GM23248 (cell line): ENCODE results near the gene GPAT3. TPM values are rescaled to one million over a fixed set of nuclear protein-coding genes. Genes with fewer than 3 reads are reported as not detected.

ENCODE experiments used
- DNase-seq: peaks from one replicate; pipeline ENCODE4 v3.0.0-alpha.2; 2015
- H2AFZ ChIP-seq: fragments of 200-600 bp; sonication (generic); 2 replicates; pipeline ENCODE4 v1.6.1; 2016; ENCODE audit warnings: antibody characterized with exemption
- H3F3A ChIP-seq: fragments of 200-600 bp; sonication (generic); 2 replicates; pipeline ENCODE4 v1.6.1; 2016; ENCODE audit warnings: mild to moderate bottlenecking, antibody characterized with exemption, mixed run types; ENCODE audit not compliant: insufficient read depth
- H3K27ac ChIP-seq: fragments of 200-600 bp; sonication (generic); 2 replicates; pipeline ENCODE4 v1.5.1; 2016; ENCODE audit warnings: mild to moderate bottlenecking
- H3K27me3 ChIP-seq: fragments of 200-600 bp; sonication (generic); replicated peaks from 2 replicates; pipeline ENCODE4 v1.6.1; 2016; ENCODE audit warnings: mild to moderate bottlenecking; ENCODE audit not compliant: insufficient read depth
- H3K36me3 ChIP-seq: fragments of 200-600 bp; sonication (generic); 2 replicates; pipeline ENCODE4 v1.6.1; 2016; ENCODE audit warnings: low read depth, mild to moderate bottlenecking
- H3K4me1 ChIP-seq: fragments of 200-600 bp; sonication (generic); 2 replicates; pipeline ENCODE4 v1.6.1; 2016; ENCODE audit warnings: mild to moderate bottlenecking; ENCODE audit not compliant: insufficient read depth
- H3K4me2 ChIP-seq: fragments of 200-600 bp; sonication (generic); one replicate; pipeline ENCODE4 v1.6.1; 2016; ENCODE audit warnings: mild to moderate bottlenecking; ENCODE audit not compliant: unreplicated experiment
- H3K4me3 ChIP-seq: fragments of 200-600 bp; sonication (generic); 2 replicates; pipeline ENCODE4 v1.5.1; 2016; ENCODE audit warnings: mild to moderate bottlenecking
- H3K79me2 ChIP-seq: fragments of 200-600 bp; sonication (generic); 2 replicates; pipeline ENCODE4 v1.6.1; 2016; ENCODE audit warnings: mild to moderate bottlenecking; ENCODE audit not compliant: insufficient read depth
- H3K9ac ChIP-seq: fragments of 200-600 bp; sonication (generic); 2 replicates; pipeline ENCODE4 v1.6.1; 2016; ENCODE audit warnings: mild to moderate bottlenecking
- H3K9me2 ChIP-seq: fragments of 200-600 bp; sonication (generic); 2 replicates; pipeline ENCODE4 v1.6.1; 2016; ENCODE audit warnings: mixed run types, mild to moderate bottlenecking, moderate library complexity; ENCODE audit not compliant: insufficient read depth
- H3K9me3 ChIP-seq: fragments of 200-600 bp; sonication (generic); one replicate; pipeline ENCODE4 v1.6.1; 2017; ENCODE audit warnings: low read depth
- H4K20me1 ChIP-seq: fragments of 200-600 bp; sonication (generic); 2 replicates; pipeline ENCODE4 v1.6.0; 2016; ENCODE audit not compliant: insufficient read depth
- EZH2 ChIP-seq: fragments of 200-600 bp; sonication (generic); IDR thresholded peaks from 2 replicates; pipeline ENCODE4 v1.6.1; 2018; ENCODE audit warnings: antibody characterized with exemption, mild to moderate bottlenecking; ENCODE audit not compliant: insufficient read depth, poor library complexity, severe bottlenecking
- EZH2phosphoT487 ChIP-seq: fragments of 200-600 bp; sonication (generic); IDR thresholded peaks from 2 replicates; pipeline ENCODE4 v1.6.1; 2018; ENCODE audit warnings: antibody characterized with exemption, moderate library complexity, mild to moderate bottlenecking, low read depth; ENCODE audit not compliant: insufficient read depth
- WGBS, 2 experiments: methylation state at CpG; one replicate each; pipeline ENCODE4 v1.1.6; 2015 to 2017; ENCODE audit warnings: low lambda C conversion rate in 2 of 2, low coverage in 1 of 2; ENCODE audit errors: missing lambda C conversion rate in 2 of 2; 5-methylcytosine and 5-hydroxymethylcytosine counted together
- in situ Hi-C: fragments of 300-500 bp; cut with MboI; formaldehyde crosslinking; loops from 2 replicates; pipeline ENCODE4 v1.15.0; 2020
- polyA plus RNA-seq: library from polyadenylated mRNA; unstranded; fragments of >200 nt; fragmentation: Nextera tagmentation; extraction: Ambion mirVana; gene quantifications from 2 replicates; pipeline ENCODE4 v1.2.1, GENCODE V29; 2016
- total RNA-seq: library from RNA; depleted of rRNA; stranded (reverse); fragments of >200 nt; shearing (Covaris generic); gene quantifications from 2 replicates; pipeline ENCODE4 v1.2.3, GENCODE V29; 2014

The GPAT3 gene
- total and polyA plus RNA-seq, 2 experiments from 2014 or later: 1.7 to 2.5 TPM

DNA sequence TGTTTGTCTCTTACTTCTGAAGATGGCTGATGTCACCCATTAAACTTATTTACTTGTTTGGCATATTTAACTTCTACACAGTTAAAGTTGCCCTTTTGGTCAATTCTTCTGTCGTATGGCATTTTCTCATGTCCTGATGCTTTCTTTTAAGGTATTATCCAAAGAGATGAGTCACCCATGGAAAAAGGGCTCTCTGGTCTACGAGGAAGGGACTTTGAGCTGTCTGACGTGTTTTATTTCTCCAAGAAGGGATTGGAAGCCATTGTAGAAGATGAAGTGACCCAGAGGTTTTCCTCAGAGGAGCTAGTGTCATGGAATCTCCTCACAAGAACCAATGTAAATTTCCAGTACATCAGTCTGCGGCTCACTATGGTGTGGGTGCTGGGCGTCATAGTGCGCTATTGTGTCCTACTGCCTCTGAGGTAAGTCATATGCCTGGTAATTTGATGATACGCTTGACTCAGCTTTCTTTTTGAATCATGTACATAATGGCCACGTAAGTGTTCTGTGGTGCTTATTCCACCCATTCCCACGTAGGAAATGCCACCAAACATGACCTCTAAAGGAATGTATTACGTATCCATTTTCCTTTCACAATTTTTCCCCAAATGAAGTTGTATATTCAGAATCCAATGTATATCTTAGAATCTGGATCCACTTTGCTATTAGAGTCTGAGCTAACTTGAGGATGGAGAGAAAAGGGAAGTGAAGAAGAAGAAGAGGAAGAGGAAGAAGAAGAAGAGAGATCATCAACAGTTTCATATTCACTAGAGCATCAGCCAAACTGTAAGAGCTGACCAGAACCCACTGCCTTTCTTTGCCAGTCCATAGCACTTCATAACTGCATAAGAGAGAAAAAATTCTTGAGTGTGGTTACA lies 45.7 kb downstream of the GPAT3 start:
- in situ Hi-C loops: no loop called here
- no peak overlapping the region for H3K4me3 ChIP-seq
- H3K9me2 ChIP-seq: no peaks in the 10 kb centered on the region
- no peaks in the 10 kb centered on the region for H3K9me3 ChIP-seq
- no peaks in the 10 kb centered on the region for H4K20me1 ChIP-seq
- TF ChIP-seq EZH2phosphoT487 (no peak), EZH2 (no peak)
- H3F3A ChIP-seq: no peaks in the 10 kb centered on the region
- no peak for DNase-seq
- no peak overlapping the region for H3K27ac ChIP-seq
- no peaks in the 10 kb centered on the region for H3K27me3 ChIP-seq
- no peak overlapping the region for H3K9ac ChIP-seq
- H3K36me3 ChIP-seq: no peaks in the 10 kb centered on the region
- H3K79me2 ChIP-seq: no peaks in the 10 kb centered on the region
- H3K4me1 ChIP-seq: no peaks in the 10 kb centered on the region
- H2AFZ ChIP-seq: no peak overlapping the region
- WGBS, 2 experiments: 97% methylated on average over 10 of the region's 10 CpGs
- no peak overlapping the region for H3K4me2 ChIP-seq

DNA sequence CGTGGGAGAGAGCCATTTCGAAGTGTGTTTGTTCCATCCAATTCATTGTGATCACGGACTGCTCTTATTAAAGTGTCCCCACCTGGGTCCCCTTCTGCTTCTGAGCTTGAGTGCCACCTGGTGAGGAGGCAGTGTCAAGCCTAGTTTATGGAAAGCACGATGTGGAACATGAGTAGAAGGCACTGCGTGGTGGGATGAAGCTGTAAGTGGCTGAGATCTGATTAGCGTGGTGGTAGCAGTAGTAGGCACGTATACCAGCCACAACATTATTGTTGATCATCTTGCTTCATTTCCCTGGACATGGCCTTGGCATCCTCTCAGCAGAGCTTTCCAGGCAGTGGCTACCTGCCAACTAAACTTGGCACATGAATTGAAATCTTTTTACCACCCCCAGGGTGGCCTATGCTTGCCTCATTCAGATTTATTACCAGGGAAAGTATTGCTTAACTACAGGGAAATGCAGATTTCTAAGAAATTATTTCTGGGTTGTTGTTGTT lies 46.4 kb downstream of the GPAT3 start:
- H3K27me3 ChIP-seq: no peaks in the 10 kb centered on the region
- peak; percentile 24 for DNase-seq
- H3F3A ChIP-seq: no peaks in the 10 kb centered on the region
- H3K9me2 ChIP-seq: no peaks in the 10 kb centered on the region
- H3K9ac ChIP-seq: no peak overlapping the region
- no peaks in the 10 kb centered on the region for H3K9me3 ChIP-seq
- H3K4me1 ChIP-seq: no peaks in the 10 kb centered on the region
- H3K4me3 ChIP-seq: no peak overlapping the region
- TF ChIP-seq EZH2phosphoT487: no peak
- TF ChIP-seq EZH2: no peak
- no peak overlapping the region for H2AFZ ChIP-seq
- H4K20me1 ChIP-seq: no peaks in the 10 kb centered on the region
- H3K79me2 ChIP-seq: no peaks in the 10 kb centered on the region
- in situ Hi-C loops: no loop called here
- 78% methylated on average over 7 of the region's 7 CpGs for WGBS, 2 experiments
- no peak overlapping the region for H3K4me2 ChIP-seq
- H3K36me3 ChIP-seq: no peaks in the 10 kb centered on the region
- H3K27ac ChIP-seq: no peak overlapping the region

DNA sequence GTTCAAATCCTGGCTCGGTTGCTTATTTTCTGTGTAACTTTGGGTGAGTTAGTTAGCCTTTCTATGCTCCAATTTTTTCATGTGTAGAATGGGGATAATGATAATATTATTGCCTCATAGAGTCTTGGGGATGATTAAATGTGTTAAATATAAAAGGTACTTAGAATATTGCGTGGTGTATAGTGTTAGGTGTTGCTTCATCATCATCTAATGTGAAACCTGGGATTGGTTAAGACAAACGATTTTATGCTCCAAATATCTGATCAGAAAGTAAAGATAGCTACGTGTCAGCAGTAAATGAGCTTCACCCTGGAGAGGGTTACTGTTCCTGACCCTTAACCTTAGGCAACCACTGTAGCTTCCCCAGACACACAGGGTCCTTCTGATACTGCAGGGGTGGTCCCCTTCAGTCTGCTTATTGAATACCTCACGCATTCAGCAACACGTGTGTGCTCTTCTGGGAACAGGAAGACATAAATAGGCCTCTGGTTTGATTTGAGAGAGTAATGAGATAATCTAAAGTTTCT lies 50.1 kb downstream of the GPAT3 start:
- Histone ChIP-seq H3K4me2 (no peak overlapping the region), H4K20me1 (no peaks in the 10 kb centered on the region), H3K79me2 (no peaks in the 10 kb centered on the region), H3K9me3 (no peaks in the 10 kb centered on the region), H3K36me3 (no peaks in the 10 kb centered on the region), H3K27ac (no peak overlapping the region), H2AFZ (no peak overlapping the region), H3K9me2 (no peaks in the 10 kb centered on the region), H3F3A (no peaks in the 10 kb centered on the region), H3K27me3 (no peaks in the 10 kb centered on the region), H3K9ac (no peak overlapping the region), H3K4me3 (no peak overlapping the region), H3K4me1 (no peaks in the 10 kb centered on the region)
- no peak for DNase-seq
- in situ Hi-C loops: no loop called here
- 93 to 94% methylated on average over 6 of the region's 6 CpGs for WGBS, 2 experiments
- no peak for TF ChIP-seq EZH2
- TF ChIP-seq EZH2phosphoT487: no peak

DNA sequence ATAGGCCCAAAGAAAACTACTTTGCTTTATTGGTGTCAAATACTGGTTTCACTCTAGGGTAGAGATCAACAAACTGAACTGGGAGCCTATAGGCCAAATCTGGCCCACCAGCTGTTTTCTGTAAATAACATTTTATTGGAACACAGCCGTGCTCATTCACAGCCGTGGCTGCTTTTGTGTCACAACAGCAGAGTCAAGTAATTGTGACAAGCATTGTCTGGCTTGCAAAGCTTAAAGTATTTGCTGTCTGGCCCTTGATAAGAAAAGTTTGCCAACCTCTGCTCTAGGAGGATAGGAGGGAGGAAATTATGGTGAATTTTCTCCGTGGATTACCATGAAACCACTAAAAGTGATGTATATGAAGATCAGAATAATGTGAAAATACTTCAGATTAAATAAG lies 53.4 kb downstream of the GPAT3 start:
- Histone ChIP-seq H3K27me3 (no peaks in the 10 kb centered on the region), H3K9ac (no peak overlapping the region), H3K4me2 (no peak overlapping the region), H3K36me3 (no peaks in the 10 kb centered on the region), H3K4me3 (no peak overlapping the region), H4K20me1 (no peaks in the 10 kb centered on the region), H2AFZ (no peak overlapping the region), H3K9me3 (no peaks in the 10 kb centered on the region), H3K79me2 (no peaks in the 10 kb centered on the region), H3F3A (no peaks in the 10 kb centered on the region), H3K27ac (no peak overlapping the region), H3K4me1 (no peaks in the 10 kb centered on the region), H3K9me2 (no peaks in the 10 kb centered on the region)
- 76 to 78% methylated on average over 3 of the region's 3 CpGs for WGBS, 2 experiments
- TF ChIP-seq EZH2phosphoT487 (no peak), EZH2 (no peak)
- in situ Hi-C loops: no loop called here
- DNase-seq: no peak
